IMR-90 (cell line): ENCODE results near the gene ASAP2. TPM values are rescaled to one million over a fixed set of nuclear protein-coding genes. Genes with fewer than 3 reads are reported as not detected.

Source experiments
- ATAC-seq: fragments of 200-7000 bp; cut with Tn5 transposase; 2 replicates; pipeline ENCODE4 v1.9.1; 2020; ENCODE audit warnings: low read depth, mild to moderate bottlenecking, moderate library complexity
- BruUV-seq: library from RNA; stranded (reverse); fragments of 400-500 nt; replicated peaks from 2 replicates; lab custom pipeline; 2021; lab: Mats Ljungman, UMichigan
- CTCF ChIA-PET: fragments of 300-600 bp; formaldehyde crosslinking; extraction: SDS; loops from one replicate; lab custom pipeline; 2021; ENCODE audit warnings: antibody characterized with exemption; lab: Yijun Ruan, JAX
- POLR2A ChIA-PET: fragments of 300-600 bp; sonication (Branson Sonifier 250); formaldehyde crosslinking; loops from one replicate; lab custom pipeline; 2022; ENCODE audit warnings: antibody characterized with exemption; ENCODE audit not compliant: unreplicated experiment; lab: Charles Lee
- DNase-seq: peaks from one replicate; pipeline ENCODE4 v3.0.0; 2013
- H2AFZ ChIP-seq: replicated peaks from 2 replicates; pipeline ENCODE3; 2013; ENCODE audit warnings: low read length, mild to moderate bottlenecking; ENCODE audit not compliant: poor library complexity
- H2AK5ac ChIP-seq: 2 replicates; pipeline ENCODE4 v1.6.1; 2013; ENCODE audit warnings: low read depth, low read length, inconsistent platforms
- H2AK9ac ChIP-seq: replicated peaks from 2 replicates; pipeline ENCODE3; 2013; ENCODE audit warnings: mild to moderate bottlenecking, low read depth, low read length, moderate library complexity; ENCODE audit not compliant: poor library complexity
- H2BK120ac ChIP-seq: 2 replicates; pipeline ENCODE4 v1.6.1; 2013; ENCODE audit warnings: low read depth, low read length, inconsistent platforms
- H2BK15ac ChIP-seq: 3 replicates; pipeline ENCODE4 v1.6.1; 2013; ENCODE audit warnings: low read depth, low read length, inconsistent platforms
- H2BK20ac ChIP-seq: 2 replicates; pipeline ENCODE4 v1.6.1; 2013; ENCODE audit warnings: low read depth, mild to moderate bottlenecking, inconsistent platforms, low read length, moderate library complexity
- H2BK5ac ChIP-seq: 2 replicates; pipeline ENCODE4 v1.6.1; 2013; ENCODE audit warnings: mild to moderate bottlenecking, low read depth, low read length, inconsistent platforms; ENCODE audit not compliant: poor library complexity, severe bottlenecking
- H3K14ac ChIP-seq: replicated peaks from 2 replicates; pipeline ENCODE4 v1.6.1; 2013; ENCODE audit warnings: low read depth, low read length, inconsistent platforms
- H3K18ac ChIP-seq: 2 replicates; pipeline ENCODE4 v1.6.1; 2013; ENCODE audit warnings: low read depth, low read length, control low read depth
- H3K23ac ChIP-seq: 2 replicates; pipeline ENCODE4 v1.6.1; 2013; ENCODE audit warnings: low read depth, low read length, inconsistent platforms
- H3K27ac ChIP-seq: 2 replicates; pipeline ENCODE4 v1.5.1; 2013; ENCODE audit warnings: mild to moderate bottlenecking, control low read depth, low read length; ENCODE audit not compliant: insufficient read depth
- H3K27me3 ChIP-seq: 2 replicates; pipeline ENCODE4 v1.6.1; 2013; ENCODE audit warnings: low read length; ENCODE audit not compliant: control insufficient read depth, insufficient read depth
- H3K36me3 ChIP-seq: 2 replicates; pipeline ENCODE4 v1.6.1; 2013; ENCODE audit warnings: low read length, mixed read lengths; ENCODE audit not compliant: control insufficient read depth, insufficient read depth
- H3K4ac ChIP-seq: 2 replicates; pipeline ENCODE4 v1.6.1; 2013; ENCODE audit warnings: low read depth, low read length, inconsistent platforms
- H3K4me1 ChIP-seq: 2 replicates; pipeline ENCODE4 v1.6.1; 2013; ENCODE audit warnings: low read length, mixed read lengths; ENCODE audit not compliant: control insufficient read depth, insufficient read depth
- H3K4me2 ChIP-seq: 2 replicates; pipeline ENCODE4 v1.6.1; 2013; ENCODE audit warnings: low read depth, mild to moderate bottlenecking, control low read depth, low read length, moderate library complexity
- H3K4me3 ChIP-seq: 2 replicates; pipeline ENCODE4 v1.5.1; 2013; ENCODE audit warnings: low read depth, mild to moderate bottlenecking, control low read depth, low read length, moderate library complexity; ENCODE audit not compliant: insufficient read depth
- H3K56ac ChIP-seq: 2 replicates; pipeline ENCODE4 v1.6.1; 2013; ENCODE audit warnings: low read length, inconsistent platforms; ENCODE audit not compliant: insufficient read depth; ENCODE audit errors: extremely low read depth
- H3K79me1 ChIP-seq, 2 experiments: 2 replicates each; pipeline ENCODE4 v1.6.1; 2013; ENCODE audit warnings: low read length in 2 of 2, inconsistent platforms in 1 of 2, low read depth in 1 of 2
- H3K9ac ChIP-seq: 2 replicates; pipeline ENCODE4 v1.6.1; 2013; ENCODE audit warnings: low read depth, low read length, control low read depth
- H3K9me1 ChIP-seq: 2 replicates; pipeline ENCODE4 v1.6.1; 2013; ENCODE audit warnings: low read length, inconsistent platforms; ENCODE audit not compliant: insufficient read depth
- H3K9me3 ChIP-seq: 2 replicates; pipeline ENCODE4 v1.6.1; 2013; ENCODE audit warnings: low read length; ENCODE audit not compliant: control insufficient read depth, insufficient read depth
- H4K20me1 ChIP-seq: 2 replicates; pipeline ENCODE4 v1.6.1; 2013; ENCODE audit warnings: low read length, inconsistent platforms; ENCODE audit not compliant: insufficient read depth
- H4K5ac ChIP-seq: 2 replicates; pipeline ENCODE4 v1.6.1; 2013; ENCODE audit warnings: mild to moderate bottlenecking, low read depth, low read length, control low read depth
- H4K8ac ChIP-seq, 2 experiments: 2 replicates each; pipeline ENCODE4 v1.6.1; 2013; ENCODE audit warnings: low read depth in 2 of 2, low read length in 2 of 2, control low read depth in 1 of 2, inconsistent platforms in 1 of 2
- H4K91ac ChIP-seq: 2 replicates; pipeline ENCODE4 v1.6.1; 2013; ENCODE audit warnings: low read depth, low read length, inconsistent platforms; ENCODE audit not compliant: insufficient read depth
- BHLHE40 ChIP-seq: fragments of 150-350 bp; IDR thresholded peaks from 2 replicates; pipeline ENCODE4 v1.6.1; 2016; ENCODE audit warnings: mild to moderate bottlenecking, low read depth, low read length
- CHD1 ChIP-seq: IDR thresholded peaks from 2 replicates; pipeline ENCODE4 v1.6.1; 2012; ENCODE audit warnings: low read depth, low read length, improper control_type of control experiment
- FOS ChIP-seq: fragments of 150-350 bp; IDR thresholded peaks from 2 replicates; pipeline ENCODE4 v1.6.1; 2016; ENCODE audit warnings: low read depth, low read length
- MAFK ChIP-seq: IDR thresholded peaks from 2 replicates; pipeline ENCODE4 v1.6.1; 2012; ENCODE audit warnings: low read depth, low read length, improper control_type of control experiment
- MAZ ChIP-seq: IDR thresholded peaks from 2 replicates; pipeline ENCODE4 v1.6.1; 2012; ENCODE audit warnings: low read depth, mild to moderate bottlenecking, low read length, improper control_type of control experiment, moderate library complexity, borderline replicate concordance
- MXI1 ChIP-seq: IDR thresholded peaks from 2 replicates; pipeline ENCODE4 v1.6.1; 2012; ENCODE audit warnings: low read depth, mild to moderate bottlenecking, low read length, moderate library complexity, borderline replicate concordance
- POLR2A ChIP-seq: IDR thresholded peaks from 2 replicates; pipeline ENCODE4 v1.6.1; 2012; ENCODE audit warnings: mild to moderate bottlenecking, low read depth, low read length
- RAD21 ChIP-seq: IDR thresholded peaks from 2 replicates; pipeline ENCODE4 v1.6.1; 2012; ENCODE audit warnings: low read length, improper control_type of control experiment
- RCOR1 ChIP-seq: IDR thresholded peaks from 2 replicates; pipeline ENCODE4 v1.6.1; 2012; ENCODE audit warnings: mild to moderate bottlenecking, low read length, improper control_type of control experiment; ENCODE audit not compliant: insufficient replicate concordance
- RFX5 ChIP-seq: IDR thresholded peaks from 2 replicates; pipeline ENCODE4 v1.8.0; 2012; ENCODE audit warnings: low read depth, mild to moderate bottlenecking, low read length, moderate library complexity
- SMC3 ChIP-seq: fragments of 150-350 bp; IDR thresholded peaks from 2 replicates; pipeline ENCODE4 v1.6.1; 2016; ENCODE audit warnings: low read depth, mild to moderate bottlenecking, antibody characterized with exemption, low read length, moderate library complexity
- USF2 ChIP-seq: fragments of 150-350 bp; IDR thresholded peaks from 2 replicates; pipeline ENCODE4 v1.6.1; 2017; ENCODE audit warnings: mild to moderate bottlenecking, antibody characterized with exemption, low read length, low read depth
- WGBS, 2 experiments: methylation state at CpG; one replicate each; pipeline versions ENCODE4 v1.1.5 to v1.1.7; 2013; ENCODE audit warnings: missing lambda C conversion rate in 2 of 2; ENCODE audit not compliant: insufficient read length in 1 of 2; ENCODE audit errors: extremely low coverage in 2 of 2; 5-methylcytosine and 5-hydroxymethylcytosine counted together
- dilution Hi-C: fragments of 300-500 bp; cut with HindIII; formaldehyde crosslinking; loops from one replicate; pipeline ENCODE4 v1.14.3; 2018; ENCODE audit warnings: low sequenced_read_pairs; ENCODE audit not compliant: unreplicated experiment
- in situ Hi-C: fragments of 300-500 bp; cut with MboI; formaldehyde crosslinking; loops from 3 replicates; pipeline ENCODE4 v1.14.3; 2019; ENCODE audit warnings: low sequenced_read_pairs, inconsistent platforms, mixed read lengths
- intact Hi-C: fragments of 100-400 bp; cut with micrococcal nuclease; formaldehyde crosslinking; loops from 2 replicates; pipeline ENCODE4 v1.10.0; 2022
- polyA plus RNA-seq, 3 experiments: library from polyadenylated mRNA; depleted of rRNA; stranded (reverse); fragments of >200 nt; gene quantifications; 2 replicates each; pipeline ENCODE4 v1.2.3, GENCODE V29; 2012; ENCODE audit warnings: low replicate concordance in 1 of 3
- total RNA-seq: library from RNA; depleted of rRNA; stranded (reverse); fragments of >200 nt; gene quantifications from 2 replicates; pipeline ENCODE4 v1.2.3, GENCODE V29; 2012
- TF ChIP-seq, protein P1 (sequence below): fragments of 150-350 bp; IDR thresholded peaks from 2 replicates; pipeline ENCODE4 v1.6.1; 2016; ENCODE audit warnings: low read depth, mild to moderate bottlenecking, low read length, moderate library complexity, borderline replicate concordance

The ASAP2 gene
- total and polyA plus RNA-seq, 2 of the 4 experiments (the other 2 are of a cell fraction): 19.7 to 28.1 TPM

DNA sequence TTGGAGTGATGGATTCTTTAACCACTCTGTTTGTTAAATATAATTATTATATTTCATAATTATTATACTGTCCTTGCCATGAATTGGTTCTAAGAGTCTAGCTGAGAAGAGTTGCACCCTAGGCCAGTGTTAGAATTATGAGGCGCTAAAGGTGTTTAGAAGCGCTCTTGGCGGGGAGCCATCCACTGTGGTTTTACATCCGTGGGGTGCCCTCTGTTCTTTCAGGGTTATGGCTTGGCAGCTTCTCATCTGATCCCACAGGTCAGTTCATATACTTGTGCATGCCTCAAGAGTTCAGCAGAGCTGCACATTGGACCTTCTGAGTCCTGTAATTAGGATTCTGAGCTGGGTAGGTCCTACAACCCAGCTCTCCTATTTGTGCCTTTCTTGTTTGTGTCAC lies 9.1 kb downstream of the ASAP2 start:
- in situ Hi-C loops (no loop called here), dilution Hi-C loops (no loop called here), intact Hi-C loops (no loop called here)
- Histone ChIP-seq H2AK9ac (peak overlapping the region; percentile 22), H3K14ac (no peak overlapping the region), H2BK20ac (no peak overlapping the region), H3K79me1 (peaks cover 37 to 75% of the 10 kb centered on the region in 2 experiments), H3K36me3 (no peaks in the 10 kb centered on the region), H3K4me1 (peaks cover 31% of the 10 kb centered on the region), H3K23ac (no peak overlapping the region), H3K4me2 (no peak overlapping the region), H2BK15ac (no peak overlapping the region), H3K4ac (no peak overlapping the region), H3K56ac (no peak overlapping the region), H2AFZ (no peak overlapping the region), H4K20me1 (peaks cover 67% of the 10 kb centered on the region; the same call in 1 of the 2 replicates), H3K9ac (no peak overlapping the region), H3K27ac (no peak overlapping the region), H4K91ac (no peak overlapping the region), H2BK120ac (no peak overlapping the region), H3K9me1 (peaks cover 58% of the 10 kb centered on the region), H3K18ac (no peak overlapping the region), H4K8ac (no peak overlapping the region), H3K4me3 (no peak overlapping the region), H4K5ac (no peak overlapping the region), H3K27me3 (no peaks in the 10 kb centered on the region), H2BK5ac (no peak overlapping the region), H3K9me3 (no peaks in the 10 kb centered on the region), H2AK5ac (no peak overlapping the region)
- WGBS, 2 experiments: 72% methylated on average over 3 of the region's 4 CpGs; no CpG with 5 or more reads in 1 of the 2 experiments
- CTCF ChIA-PET: interaction anchor here (0.6 kb wide), 1 partner anchor 9 kb away, joined by 3 read pairs; no protein-coding TSS in a partner anchor
- DNase-seq (no peak), ATAC-seq (no peak)
- BruUV-seq: no TSS peak
- POLR2A ChIA-PET: interaction anchor here (0.6 kb wide), 1 partner anchor 345 kb away, joined by 3 read pairs; no protein-coding TSS in a partner anchor
- no peak for TF ChIP-seq MAZ
- no peak for TF ChIP-seq MAFK
- TF ChIP-seq RCOR1: no peak
- TF ChIP-seq POLR2A: no peak
- TF ChIP-seq, protein P1, sequence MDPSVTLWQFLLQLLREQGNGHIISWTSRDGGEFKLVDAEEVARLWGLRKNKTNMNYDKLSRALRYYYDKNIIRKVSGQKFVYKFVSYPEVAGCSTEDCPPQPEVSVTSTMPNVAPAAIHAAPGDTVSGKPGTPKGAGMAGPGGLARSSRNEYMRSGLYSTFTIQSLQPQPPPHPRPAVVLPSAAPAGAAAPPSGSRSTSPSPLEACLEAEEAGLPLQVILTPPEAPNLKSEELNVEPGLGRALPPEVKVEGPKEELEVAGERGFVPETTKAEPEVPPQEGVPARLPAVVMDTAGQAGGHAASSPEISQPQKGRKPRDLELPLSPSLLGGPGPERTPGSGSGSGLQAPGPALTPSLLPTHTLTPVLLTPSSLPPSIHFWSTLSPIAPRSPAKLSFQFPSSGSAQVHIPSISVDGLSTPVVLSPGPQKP: no peak
- no peak for TF ChIP-seq CHD1
- no peak for TF ChIP-seq SMC3
- TF ChIP-seq FOS: no peak
- TF ChIP-seq BHLHE40: no peak
- TF ChIP-seq RAD21: no peak
- no peak for TF ChIP-seq USF2
- no peak for TF ChIP-seq RFX5
- TF ChIP-seq MXI1: no peak
